IMR-90 (cell line): ENCODE measurements around the gene RALGAPA1. TPM values are rescaled to one million over a fixed set of nuclear protein-coding genes. Genes with fewer than 3 reads are reported as not detected.
A peak's percentile ranks its signal among the peaks of the same experiment; 100 is the strongest.

Source experiments
- ATAC-seq: fragments of 200-7000 bp; cut with Tn5 transposase; 2 replicates; pipeline ENCODE4 v1.9.1; 2020; ENCODE audit warnings: low read depth, mild to moderate bottlenecking, moderate library complexity
- BruUV-seq: library from RNA; stranded (reverse); fragments of 400-500 nt; replicated peaks from 2 replicates; lab custom pipeline; 2021; lab: Mats Ljungman, UMichigan
- CTCF ChIA-PET: fragments of 300-600 bp; formaldehyde crosslinking; extraction: SDS; loops from one replicate; lab custom pipeline; 2021; ENCODE audit warnings: antibody characterized with exemption; lab: Yijun Ruan, JAX
- POLR2A ChIA-PET: fragments of 300-600 bp; sonication (Branson Sonifier 250); formaldehyde crosslinking; loops from one replicate; lab custom pipeline; 2022; ENCODE audit warnings: antibody characterized with exemption; ENCODE audit not compliant: unreplicated experiment; lab: Charles Lee
- DNase-seq: peaks from one replicate; pipeline ENCODE4 v3.0.0; 2013
- H2AFZ ChIP-seq: replicated peaks from 2 replicates; pipeline ENCODE3; 2013; ENCODE audit warnings: low read length, mild to moderate bottlenecking; ENCODE audit not compliant: poor library complexity
- H2AK5ac ChIP-seq: 2 replicates; pipeline ENCODE4 v1.6.1; 2013; ENCODE audit warnings: low read depth, low read length, inconsistent platforms
- H2AK9ac ChIP-seq: replicated peaks from 2 replicates; pipeline ENCODE3; 2013; ENCODE audit warnings: mild to moderate bottlenecking, low read depth, low read length, moderate library complexity; ENCODE audit not compliant: poor library complexity
- H2BK120ac ChIP-seq: 2 replicates; pipeline ENCODE4 v1.6.1; 2013; ENCODE audit warnings: low read depth, low read length, inconsistent platforms
- H2BK15ac ChIP-seq: 3 replicates; pipeline ENCODE4 v1.6.1; 2013; ENCODE audit warnings: low read depth, low read length, inconsistent platforms
- H2BK20ac ChIP-seq: 2 replicates; pipeline ENCODE4 v1.6.1; 2013; ENCODE audit warnings: low read depth, mild to moderate bottlenecking, inconsistent platforms, low read length, moderate library complexity
- H2BK5ac ChIP-seq: 2 replicates; pipeline ENCODE4 v1.6.1; 2013; ENCODE audit warnings: mild to moderate bottlenecking, low read depth, low read length, inconsistent platforms; ENCODE audit not compliant: poor library complexity, severe bottlenecking
- H3K14ac ChIP-seq: replicated peaks from 2 replicates; pipeline ENCODE4 v1.6.1; 2013; ENCODE audit warnings: low read depth, low read length, inconsistent platforms
- H3K18ac ChIP-seq: 2 replicates; pipeline ENCODE4 v1.6.1; 2013; ENCODE audit warnings: low read depth, low read length, control low read depth
- H3K23ac ChIP-seq: 2 replicates; pipeline ENCODE4 v1.6.1; 2013; ENCODE audit warnings: low read depth, low read length, inconsistent platforms
- H3K27ac ChIP-seq: 2 replicates; pipeline ENCODE4 v1.5.1; 2013; ENCODE audit warnings: mild to moderate bottlenecking, control low read depth, low read length; ENCODE audit not compliant: insufficient read depth
- H3K27me3 ChIP-seq: 2 replicates; pipeline ENCODE4 v1.6.1; 2013; ENCODE audit warnings: low read length; ENCODE audit not compliant: control insufficient read depth, insufficient read depth
- H3K36me3 ChIP-seq: 2 replicates; pipeline ENCODE4 v1.6.1; 2013; ENCODE audit warnings: low read length, mixed read lengths; ENCODE audit not compliant: control insufficient read depth, insufficient read depth
- H3K4ac ChIP-seq: 2 replicates; pipeline ENCODE4 v1.6.1; 2013; ENCODE audit warnings: low read depth, low read length, inconsistent platforms
- H3K4me1 ChIP-seq: 2 replicates; pipeline ENCODE4 v1.6.1; 2013; ENCODE audit warnings: low read length, mixed read lengths; ENCODE audit not compliant: control insufficient read depth, insufficient read depth
- H3K4me2 ChIP-seq: 2 replicates; pipeline ENCODE4 v1.6.1; 2013; ENCODE audit warnings: low read depth, mild to moderate bottlenecking, control low read depth, low read length, moderate library complexity
- H3K4me3 ChIP-seq: 2 replicates; pipeline ENCODE4 v1.5.1; 2013; ENCODE audit warnings: low read depth, mild to moderate bottlenecking, control low read depth, low read length, moderate library complexity; ENCODE audit not compliant: insufficient read depth
- H3K56ac ChIP-seq: 2 replicates; pipeline ENCODE4 v1.6.1; 2013; ENCODE audit warnings: low read length, inconsistent platforms; ENCODE audit not compliant: insufficient read depth; ENCODE audit errors: extremely low read depth
- H3K79me1 ChIP-seq, 2 experiments: 2 replicates each; pipeline ENCODE4 v1.6.1; 2013; ENCODE audit warnings: low read length in 2 of 2, inconsistent platforms in 1 of 2, low read depth in 1 of 2
- H3K9ac ChIP-seq: 2 replicates; pipeline ENCODE4 v1.6.1; 2013; ENCODE audit warnings: low read depth, low read length, control low read depth
- H3K9me1 ChIP-seq: 2 replicates; pipeline ENCODE4 v1.6.1; 2013; ENCODE audit warnings: low read length, inconsistent platforms; ENCODE audit not compliant: insufficient read depth
- H3K9me3 ChIP-seq: 2 replicates; pipeline ENCODE4 v1.6.1; 2013; ENCODE audit warnings: low read length; ENCODE audit not compliant: control insufficient read depth, insufficient read depth
- H4K20me1 ChIP-seq: 2 replicates; pipeline ENCODE4 v1.6.1; 2013; ENCODE audit warnings: low read length, inconsistent platforms; ENCODE audit not compliant: insufficient read depth
- H4K5ac ChIP-seq: 2 replicates; pipeline ENCODE4 v1.6.1; 2013; ENCODE audit warnings: mild to moderate bottlenecking, low read depth, low read length, control low read depth
- H4K8ac ChIP-seq, 2 experiments: 2 replicates each; pipeline ENCODE4 v1.6.1; 2013; ENCODE audit warnings: low read depth in 2 of 2, low read length in 2 of 2, control low read depth in 1 of 2, inconsistent platforms in 1 of 2
- H4K91ac ChIP-seq: 2 replicates; pipeline ENCODE4 v1.6.1; 2013; ENCODE audit warnings: low read depth, low read length, inconsistent platforms; ENCODE audit not compliant: insufficient read depth
- CEBPB ChIP-seq: IDR thresholded peaks from 2 replicates; pipeline ENCODE4 v1.6.1; 2012; ENCODE audit warnings: low read depth, low read length, improper control_type of control experiment
- MAFK ChIP-seq: IDR thresholded peaks from 2 replicates; pipeline ENCODE4 v1.6.1; 2012; ENCODE audit warnings: low read depth, low read length, improper control_type of control experiment
- WGBS, 2 experiments: methylation state at CpG; one replicate each; pipeline versions ENCODE4 v1.1.5 to v1.1.7; 2013; ENCODE audit warnings: missing lambda C conversion rate in 2 of 2; ENCODE audit not compliant: insufficient read length in 1 of 2; ENCODE audit errors: extremely low coverage in 2 of 2; 5-methylcytosine and 5-hydroxymethylcytosine counted together
- dilution Hi-C: fragments of 300-500 bp; cut with HindIII; formaldehyde crosslinking; loops from one replicate; pipeline ENCODE4 v1.14.3; 2018; ENCODE audit warnings: low sequenced_read_pairs; ENCODE audit not compliant: unreplicated experiment
- in situ Hi-C: fragments of 300-500 bp; cut with MboI; formaldehyde crosslinking; loops from 3 replicates; pipeline ENCODE4 v1.14.3; 2019; ENCODE audit warnings: low sequenced_read_pairs, inconsistent platforms, mixed read lengths
- intact Hi-C: fragments of 100-400 bp; cut with micrococcal nuclease; formaldehyde crosslinking; loops from 2 replicates; pipeline ENCODE4 v1.10.0; 2022
- polyA plus RNA-seq, 3 experiments: library from polyadenylated mRNA; depleted of rRNA; stranded (reverse); fragments of >200 nt; gene quantifications; 2 replicates each; pipeline ENCODE4 v1.2.3, GENCODE V29; 2012; ENCODE audit warnings: low replicate concordance in 1 of 3
- total RNA-seq: library from RNA; depleted of rRNA; stranded (reverse); fragments of >200 nt; gene quantifications from 2 replicates; pipeline ENCODE4 v1.2.3, GENCODE V29; 2012

Gene RALGAPA1
- total and polyA plus RNA-seq, 2 of the 4 experiments (the other 2 are of a cell fraction): 5.1 to 25.6 TPM

GRCh38 chr14:35810963-35811362 is 1.9 kb upstream of the RALGAPA1 start:
- Histone ChIP-seq H4K91ac (no peak overlapping the region), H3K4ac (no peak overlapping the region), H3K4me3 (no peak overlapping the region), H3K36me3 (no peaks in the 10 kb centered on the region), H3K9me1 (no peaks in the 10 kb centered on the region), H4K8ac (no peak overlapping the region), H3K14ac (no peak overlapping the region), H4K5ac (no peak overlapping the region), H4K20me1 (peaks cover 6% of the 10 kb centered on the region; the same call in 1 of the 2 replicates), H3K4me2 (no peak overlapping the region), H2BK5ac (no peak overlapping the region), H3K27ac (no peak overlapping the region), H3K27me3 (no peaks in the 10 kb centered on the region), H2AK5ac (no peak overlapping the region), H3K56ac (no peak overlapping the region), H2AFZ (no peak overlapping the region), H2BK120ac (no peak overlapping the region), H3K4me1 (no peaks in the 10 kb centered on the region; the same call in 1 of the 2 replicates), H2BK15ac (no peak overlapping the region), H2AK9ac (no peak overlapping the region), H2BK20ac (no peak overlapping the region), H3K9ac (no peak overlapping the region), H3K9me3 (no peaks in the 10 kb centered on the region), H3K18ac (no peak overlapping the region), H3K23ac (no peak overlapping the region), H3K79me1 (peaks cover 3 to 16% of the 10 kb centered on the region in 2 experiments; a peak in 3 of 4 replicates)
- no TSS peak for BruUV-seq
- ChIA-PET POLR2A (no interaction called here), CTCF (no interaction called here)
- TF ChIP-seq CEBPB: peak; percentile 26; the same call in 1 of the 2 replicates
- TF ChIP-seq MAFK: no peak
- WGBS, 2 experiments: no CpG with 5 or more reads among the region's 4 CpGs
- intact Hi-C loops: no loop called here
- no peak for ATAC-seq
- DNase-seq: no peak
- dilution Hi-C loops: no loop called here
- in situ Hi-C loops: loop anchor here (25.0 kb wide), 1 partner anchor 674 kb away; no protein-coding TSS in a partner anchor
